ENCODE data around the gene KLHL2.

Gene KLHL2

GRCh38 chr4:165369522-165369921, 162.2 kb downstream of the KLHL2 start:
- no peak for DNase-seq (ENCODE audit: low read depth)

DNA sequence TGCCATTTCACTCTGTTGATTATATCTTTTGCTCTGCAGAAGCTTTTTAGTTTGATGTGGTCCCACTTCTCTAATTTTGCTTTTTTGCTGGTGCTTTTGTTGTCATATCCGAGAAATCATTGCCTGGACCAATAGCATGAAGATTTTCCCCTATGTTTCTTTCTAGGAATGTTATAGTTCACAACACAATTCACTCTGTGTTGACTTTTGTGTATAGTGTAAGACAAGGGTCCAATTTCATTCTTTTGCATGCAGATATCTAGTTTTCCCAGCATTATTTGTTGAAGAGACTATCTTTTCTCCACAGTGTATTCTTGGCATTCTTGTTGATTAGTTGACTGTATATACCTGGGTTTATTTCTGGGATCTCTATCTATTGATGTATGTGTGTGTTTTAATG, 163.2 kb downstream of the KLHL2 start:
- DNase-seq (ENCODE audit: low read depth), result no peak
